K562 (cell line): ENCODE results near the gene PIGB. TPM values are rescaled to one million over a fixed set of nuclear protein-coding genes. Genes with fewer than 3 reads are reported as not detected.

Experiments
- BMI1 ChIP-seq: fragments of 150-350 bp; IDR thresholded peaks from 2 replicates; pipeline ENCODE4 v1.6.1; 2014; ENCODE audit warnings: low read length
- CBFB ChIP-seq: sonication (generic); formaldehyde crosslinking; IDR thresholded peaks from 2 replicates; pipeline ENCODE4 v1.4.0; 2020; ENCODE audit warnings: mild to moderate bottlenecking, missing genetic modification reagents
- CEBPB ChIP-seq: fragments of 450-650 bp; IDR thresholded peaks from 2 replicates; pipeline ENCODE4 v1.6.1; 2016; ENCODE audit warnings: missing genetic modification characterization, missing compliant biosample characterization
- HDAC1 ChIP-seq, 2 experiments: fragments of 450-650 bp; IDR thresholded peaks; 2 replicates each; pipeline ENCODE4 v1.6.1; 2016 to 2017; ENCODE audit warnings: inconsistent platforms in 1 of 2, mild to moderate bottlenecking in 1 of 2, moderate library complexity in 1 of 2
- MEF2D ChIP-seq: conservative IDR thresholded peaks from 2 replicates; pipeline ENCODE4 v1.6.1; 2016; ENCODE audit warnings: low read depth, missing genetic modification characterization, missing compliant biosample characterization
- PRPF4 ChIP-seq: fragments of 200-400 bp; formaldehyde crosslinking; IDR thresholded peaks from one replicate; pipeline ENCODE4 v1.6.1; 2017; ENCODE audit warnings: low read length, low read depth, mild to moderate bottlenecking; ENCODE audit not compliant: insufficient read depth, poor library complexity, severe bottlenecking
- SIX5 ChIP-seq, 2 experiments: IDR thresholded peaks; 2 replicates each; pipeline ENCODE4 v1.6.1; 2011; ENCODE audit warnings: low read length in 2 of 2, borderline replicate concordance in 1 of 2, low read depth in 1 of 2, mild to moderate bottlenecking in 1 of 2, moderate library complexity in 1 of 2; ENCODE audit not compliant: insufficient read depth in 1 of 2
- SMARCA5 ChIP-seq: fragments of 450-650 bp; IDR thresholded peaks from 2 replicates; pipeline ENCODE4 v1.6.1; 2016
- TFAP4 ChIP-seq: sonication (generic); formaldehyde crosslinking; IDR thresholded peaks from 2 replicates; pipeline ENCODE4 v1.8.0; 2022; ENCODE audit warnings: missing genetic modification reagents, mild to moderate bottlenecking, moderate library complexity, borderline replicate concordance
- WHSC1 ChIP-seq: IDR thresholded peaks from one replicate; pipeline ENCODE4 v1.6.1; 2012; ENCODE audit warnings: low read length, control low read depth, inconsistent platforms
- ZNF232 ChIP-seq: sonication (generic); formaldehyde crosslinking; IDR thresholded peaks from 2 replicates; pipeline ENCODE4 v1.8.0; 2022; ENCODE audit warnings: mild to moderate bottlenecking, missing genetic modification reagents
- ZNF408 ChIP-seq: fragments of 250-450 bp; sonication (Bioruptor Pico); IDR thresholded peaks from 2 replicates; pipeline ENCODE4 v1.4.0; 2020; ENCODE audit warnings: low read depth, mild to moderate bottlenecking, moderate library complexity
- polyA plus RNA-seq, 8 experiments: library from polyadenylated mRNA; depleted of rRNA in 4 of 8; stranded (reverse) in 5 of 8; unstranded in 3 of 8; fragments of >200 nt; fragmentation: Nextera tagmentation in 2 of 8; fragmentation: Illumina TruSeq in 1 of 8; extraction: Ambion mirVana in 2 of 8; extraction: Trizol in 1 of 8; gene quantifications; 2 replicates each; pipeline versions ENCODE4 v1.2.1 to v1.2.3, GENCODE V29; 2011 to 2014; ENCODE audit warnings: inconsistent platforms in 1 of 8, missing spikeins in 1 of 8
- total RNA-seq, 7 experiments: library from RNA; depleted of rRNA in 6 of 7; stranded (reverse); fragments of >200 nt in 6 of 7; fragmentation: Illumina TruSeq in 2 of 7; extraction: Trizol in 2 of 7; gene quantifications; 2 replicates each; pipeline versions ENCODE4 v1.2.1 to v1.2.3, GENCODE V29; 2011 to 2021; ENCODE audit warnings: low replicate concordance in 1 of 7
- TF ChIP-seq, protein P1 (sequence below): fragments of 450-650 bp; IDR thresholded peaks from 2 replicates; pipeline ENCODE4 v1.6.1; 2016; ENCODE audit warnings: mild to moderate bottlenecking, moderate library complexity

The PIGB gene
- total and polyA plus RNA-seq, 9 of the 15 experiments (the other 6 are each of a cell fraction or from before 2014, with no cell fraction given): 9.9 to 32.3 (median 18.2) TPM

- no peak for TF ChIP-seq MEF2D (tag)
- peak; percentile 91 for TF ChIP-seq SMARCA5
- TF ChIP-seq ZNF232 (CRISPR knock-in tag): no peak
- TF ChIP-seq SIX5 (IDR thresholded peaks at IDR 0.05; ENCODE audit: borderline replicate concordance in 1 of 2, insufficient read depth in 1 of 2, low read depth in 1 of 2, low read length in 2 of 2): no peak
- TF ChIP-seq HDAC1 (IDR thresholded peaks at IDR 0.05): peak in 1 of 2 experiments; percentile 86; a peak in 2 of 4 replicates
- no peak for TF ChIP-seq CEBPB (tag)
- TF ChIP-seq TFAP4 (CRISPR knock-in tag): no peak
- no peak for TF ChIP-seq ZNF408 (CRISPR knock-in tag)
- no peak for TF ChIP-seq CBFB (CRISPR knock-in tag)
- TF ChIP-seq, protein P1, sequence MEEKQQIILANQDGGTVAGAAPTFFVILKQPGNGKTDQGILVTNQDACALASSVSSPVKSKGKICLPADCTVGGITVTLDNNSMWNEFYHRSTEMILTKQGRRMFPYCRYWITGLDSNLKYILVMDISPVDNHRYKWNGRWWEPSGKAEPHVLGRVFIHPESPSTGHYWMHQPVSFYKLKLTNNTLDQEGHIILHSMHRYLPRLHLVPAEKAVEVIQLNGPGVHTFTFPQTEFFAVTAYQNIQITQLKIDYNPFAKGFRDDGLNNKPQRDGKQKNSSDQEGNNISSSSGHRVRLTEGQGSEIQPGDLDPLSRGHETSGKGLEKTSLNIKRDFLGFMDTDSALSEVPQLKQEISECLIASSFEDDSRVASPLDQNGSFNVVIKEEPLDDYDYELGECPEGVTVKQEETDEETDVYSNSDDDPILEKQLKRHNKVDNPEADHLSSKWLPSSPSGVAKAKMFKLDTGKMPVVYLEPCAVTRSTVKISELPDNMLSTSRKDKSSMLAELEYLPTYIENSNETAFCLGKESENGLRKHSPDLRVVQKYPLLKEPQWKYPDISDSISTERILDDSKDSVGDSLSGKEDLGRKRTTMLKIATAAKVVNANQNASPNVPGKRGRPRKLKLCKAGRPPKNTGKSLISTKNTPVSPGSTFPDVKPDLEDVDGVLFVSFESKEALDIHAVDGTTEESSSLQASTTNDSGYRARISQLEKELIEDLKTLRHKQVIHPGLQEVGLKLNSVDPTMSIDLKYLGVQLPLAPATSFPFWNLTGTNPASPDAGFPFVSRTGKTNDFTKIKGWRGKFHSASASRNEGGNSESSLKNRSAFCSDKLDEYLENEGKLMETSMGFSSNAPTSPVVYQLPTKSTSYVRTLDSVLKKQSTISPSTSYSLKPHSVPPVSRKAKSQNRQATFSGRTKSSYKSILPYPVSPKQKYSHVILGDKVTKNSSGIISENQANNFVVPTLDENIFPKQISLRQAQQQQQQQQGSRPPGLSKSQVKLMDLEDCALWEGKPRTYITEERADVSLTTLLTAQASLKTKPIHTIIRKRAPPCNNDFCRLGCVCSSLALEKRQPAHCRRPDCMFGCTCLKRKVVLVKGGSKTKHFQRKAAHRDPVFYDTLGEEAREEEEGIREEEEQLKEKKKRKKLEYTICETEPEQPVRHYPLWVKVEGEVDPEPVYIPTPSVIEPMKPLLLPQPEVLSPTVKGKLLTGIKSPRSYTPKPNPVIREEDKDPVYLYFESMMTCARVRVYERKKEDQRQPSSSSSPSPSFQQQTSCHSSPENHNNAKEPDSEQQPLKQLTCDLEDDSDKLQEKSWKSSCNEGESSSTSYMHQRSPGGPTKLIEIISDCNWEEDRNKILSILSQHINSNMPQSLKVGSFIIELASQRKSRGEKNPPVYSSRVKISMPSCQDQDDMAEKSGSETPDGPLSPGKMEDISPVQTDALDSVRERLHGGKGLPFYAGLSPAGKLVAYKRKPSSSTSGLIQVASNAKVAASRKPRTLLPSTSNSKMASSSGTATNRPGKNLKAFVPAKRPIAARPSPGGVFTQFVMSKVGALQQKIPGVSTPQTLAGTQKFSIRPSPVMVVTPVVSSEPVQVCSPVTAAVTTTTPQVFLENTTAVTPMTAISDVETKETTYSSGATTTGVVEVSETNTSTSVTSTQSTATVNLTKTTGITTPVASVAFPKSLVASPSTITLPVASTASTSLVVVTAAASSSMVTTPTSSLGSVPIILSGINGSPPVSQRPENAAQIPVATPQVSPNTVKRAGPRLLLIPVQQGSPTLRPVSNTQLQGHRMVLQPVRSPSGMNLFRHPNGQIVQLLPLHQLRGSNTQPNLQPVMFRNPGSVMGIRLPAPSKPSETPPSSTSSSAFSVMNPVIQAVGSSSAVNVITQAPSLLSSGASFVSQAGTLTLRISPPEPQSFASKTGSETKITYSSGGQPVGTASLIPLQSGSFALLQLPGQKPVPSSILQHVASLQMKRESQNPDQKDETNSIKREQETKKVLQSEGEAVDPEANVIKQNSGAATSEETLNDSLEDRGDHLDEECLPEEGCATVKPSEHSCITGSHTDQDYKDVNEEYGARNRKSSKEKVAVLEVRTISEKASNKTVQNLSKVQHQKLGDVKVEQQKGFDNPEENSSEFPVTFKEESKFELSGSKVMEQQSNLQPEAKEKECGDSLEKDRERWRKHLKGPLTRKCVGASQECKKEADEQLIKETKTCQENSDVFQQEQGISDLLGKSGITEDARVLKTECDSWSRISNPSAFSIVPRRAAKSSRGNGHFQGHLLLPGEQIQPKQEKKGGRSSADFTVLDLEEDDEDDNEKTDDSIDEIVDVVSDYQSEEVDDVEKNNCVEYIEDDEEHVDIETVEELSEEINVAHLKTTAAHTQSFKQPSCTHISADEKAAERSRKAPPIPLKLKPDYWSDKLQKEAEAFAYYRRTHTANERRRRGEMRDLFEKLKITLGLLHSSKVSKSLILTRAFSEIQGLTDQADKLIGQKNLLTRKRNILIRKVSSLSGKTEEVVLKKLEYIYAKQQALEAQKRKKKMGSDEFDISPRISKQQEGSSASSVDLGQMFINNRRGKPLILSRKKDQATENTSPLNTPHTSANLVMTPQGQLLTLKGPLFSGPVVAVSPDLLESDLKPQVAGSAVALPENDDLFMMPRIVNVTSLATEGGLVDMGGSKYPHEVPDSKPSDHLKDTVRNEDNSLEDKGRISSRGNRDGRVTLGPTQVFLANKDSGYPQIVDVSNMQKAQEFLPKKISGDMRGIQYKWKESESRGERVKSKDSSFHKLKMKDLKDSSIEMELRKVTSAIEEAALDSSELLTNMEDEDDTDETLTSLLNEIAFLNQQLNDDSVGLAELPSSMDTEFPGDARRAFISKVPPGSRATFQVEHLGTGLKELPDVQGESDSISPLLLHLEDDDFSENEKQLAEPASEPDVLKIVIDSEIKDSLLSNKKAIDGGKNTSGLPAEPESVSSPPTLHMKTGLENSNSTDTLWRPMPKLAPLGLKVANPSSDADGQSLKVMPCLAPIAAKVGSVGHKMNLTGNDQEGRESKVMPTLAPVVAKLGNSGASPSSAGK: no peak
- no peak for TF ChIP-seq WHSC1
- no peak for TF ChIP-seq BMI1
- TF ChIP-seq PRPF4: no peak
Observed at GRCh38 chr15:55319537-55320237, 665 bp downstream of the PIGB start (continued).
